ENCODE measurements around the gene BIVM.

Gene BIVM

GRCh38 chr13:102872131-102872530 lies 73.2 kb downstream of the BIVM start:
- TF ChIP-seq GATA3 (IDR thresholded peaks at IDR 0.05; ENCODE audit: low read depth, low read length): no peak
- no peak for TF ChIP-seq GATA2 (IDR thresholded peaks at IDR 0.05; ENCODE audit: low read depth, low read length)

- TF ChIP-seq GATA2 (IDR thresholded peaks at IDR 0.05; ENCODE audit: low read depth, low read length): no peak
Measured at GRCh38 chr13:102872531-102872930, 73.6 kb downstream of the BIVM start.

GRCh38 chr13:102873653-102874052 lies 74.7 kb downstream of the BIVM start:
- no peak for TF ChIP-seq GATA3 (IDR thresholded peaks at IDR 0.05; ENCODE audit: low read depth, low read length)

GRCh38 chr13:102875256-102875655 lies 76.3 kb downstream of the BIVM start:
- no peak for TF ChIP-seq GATA3 (IDR thresholded peaks at IDR 0.05; ENCODE audit: low read depth, low read length)

GRCh38 chr13:102877303-102877702 lies 78.4 kb downstream of the BIVM start:
- TF ChIP-seq GATA3 (IDR thresholded peaks at IDR 0.05; ENCODE audit: low read depth, low read length) (no peak), GATA2 (IDR thresholded peaks at IDR 0.05; ENCODE audit: low read depth, low read length) (no peak)

- TF ChIP-seq GATA3 (IDR thresholded peaks at IDR 0.05; ENCODE audit: low read depth, low read length) (no peak), GATA2 (IDR thresholded peaks at IDR 0.05; ENCODE audit: low read depth, low read length) (no peak)
Measured at GRCh38 chr13:102878481-102878880, 79.6 kb downstream of the BIVM start.

GRCh38 chr13:102879793-102880499 lies 81.0 kb downstream of the BIVM start:
- TF ChIP-seq GATA3 (IDR thresholded peaks at IDR 0.05; ENCODE audit: low read depth, low read length): no peak
- no peak for TF ChIP-seq GATA2 (IDR thresholded peaks at IDR 0.05; ENCODE audit: low read depth, low read length)

GRCh38 chr13:102881819-102882686 lies 83.1 kb downstream of the BIVM start:
- no peak for TF ChIP-seq GATA2 (IDR thresholded peaks at IDR 0.05; ENCODE audit: low read depth, low read length)
- TF ChIP-seq GATA3 (IDR thresholded peaks at IDR 0.05; ENCODE audit: low read depth, low read length): no peak
